Measurements from ENCODE around the gene MCF2L2. TPM values are rescaled to one million over a fixed set of nuclear protein-coding genes. Genes with fewer than 3 reads are reported as not detected.

Gene MCF2L2
- total and polyA plus RNA-seq, 2 experiments from 2014 or later: 4.4 to 12.9 TPM

GRCh38 chr3:183350164-183350563 lies 78.3 kb downstream of the MCF2L2 start:
- Histone ChIP-seq H3K27me3 (no peaks in the 10 kb centered on the region), H3K9me3 (ENCODE audit: low read depth) (no peaks in the 10 kb centered on the region), H3K4me3 (no peak overlapping the region), H3K27ac (no peak overlapping the region), H3K4me1 (ENCODE audit: low read depth) (no peaks in the 10 kb centered on the region), H3K36me3 (no peaks in the 10 kb centered on the region)
- no peak for TF ChIP-seq CTCF (IDR thresholded peaks at IDR 0.05; ENCODE audit: low read depth, low read length)
- no peak for DNase-seq (ENCODE audit: low read depth in 1 of 2, low spot score in 1 of 2)

- Histone ChIP-seq H3K27ac (no peak overlapping the region), H3K36me3 (no peaks in the 10 kb centered on the region), H3K27me3 (no peaks in the 10 kb centered on the region), H3K4me1 (ENCODE audit: low read depth) (no peaks in the 10 kb centered on the region), H3K9me3 (ENCODE audit: low read depth) (no peaks in the 10 kb centered on the region), H3K4me3 (no peak overlapping the region)
- no peak for TF ChIP-seq CTCF (IDR thresholded peaks at IDR 0.05; ENCODE audit: low read depth, low read length)
- DNase-seq (ENCODE audit: low read depth in 1 of 2, low spot score in 1 of 2): no peak
These were observed 78.8 kb downstream of the MCF2L2 start for GRCh38 chr3:183349421-183350157.

- peaks cover 6% of the 10 kb centered on the region for H3K4me1 ChIP-seq (ENCODE audit: low read depth)
- H3K9me3 ChIP-seq (ENCODE audit: low read depth): no peaks in the 10 kb centered on the region
- H3K27ac ChIP-seq: no peak overlapping the region
- H3K36me3 ChIP-seq: no peaks in the 10 kb centered on the region
- no peaks in the 10 kb centered on the region for H3K27me3 ChIP-seq
- DNase-seq (ENCODE audit: low read depth in 1 of 2, low spot score in 1 of 2): no peak
- no peak for TF ChIP-seq CTCF (IDR thresholded peaks at IDR 0.05; ENCODE audit: low read depth, low read length)
- no peak overlapping the region for H3K4me3 ChIP-seq
These were observed 85.6 kb downstream of the MCF2L2 start for GRCh38 chr3:183342824-183343223.

- Histone ChIP-seq H3K27me3 (no peaks in the 10 kb centered on the region), H3K4me1 (ENCODE audit: low read depth) (peaks cover 6% of the 10 kb centered on the region), H3K9me3 (ENCODE audit: low read depth) (no peaks in the 10 kb centered on the region), H3K4me3 (no peak overlapping the region), H3K36me3 (no peaks in the 10 kb centered on the region), H3K27ac (no peak overlapping the region)
- no peak for TF ChIP-seq CTCF (IDR thresholded peaks at IDR 0.05; ENCODE audit: low read depth, low read length)
- peak in 1 of 2 donors; percentile 18 for DNase-seq (ENCODE audit: low read depth in 1 of 2, low spot score in 1 of 2)
These were observed 86.7 kb downstream of the MCF2L2 start for GRCh38 chr3:183341545-183342288.

GRCh38 chr3:183340222-183340621 lies 88.2 kb downstream of the MCF2L2 start:
- no peaks in the 10 kb centered on the region for H3K9me3 ChIP-seq (ENCODE audit: low read depth)
- TF ChIP-seq CTCF (IDR thresholded peaks at IDR 0.05; ENCODE audit: low read depth, low read length): no peak
- no peak overlapping the region for H3K27ac ChIP-seq
- DNase-seq (ENCODE audit: low read depth in 1 of 2, low spot score in 1 of 2): no peak
- no peak overlapping the region for H3K4me3 ChIP-seq
- peaks cover 6% of the 10 kb centered on the region for H3K4me1 ChIP-seq (ENCODE audit: low read depth)
- no peaks in the 10 kb centered on the region for H3K27me3 ChIP-seq
- H3K36me3 ChIP-seq: no peaks in the 10 kb centered on the region
